ENCODE results near the gene MYEOV.

DNA sequence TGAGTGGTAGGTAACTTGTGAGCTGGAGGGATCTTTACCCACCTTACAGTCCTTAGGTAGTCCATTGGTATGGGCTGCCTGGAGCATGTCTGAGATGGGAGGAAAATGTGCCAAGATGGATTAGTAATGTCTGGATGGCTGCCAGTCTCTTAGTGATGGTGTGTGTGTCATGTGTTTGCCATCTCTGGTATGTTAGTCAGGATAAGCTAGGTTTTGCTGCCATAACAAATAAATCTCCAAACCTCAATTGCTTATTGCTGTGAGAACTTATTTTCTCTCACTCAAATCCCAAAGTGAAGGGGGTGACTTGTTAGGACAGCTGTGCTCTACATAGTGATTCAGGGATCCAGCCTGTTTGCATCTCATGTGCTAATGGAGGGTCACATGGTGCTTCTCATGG, 40.9 kb upstream of the MYEOV start:
- TF ChIP-seq HDGF (IDR thresholded peaks at IDR 0.05) (no peak), YY1 (IDR thresholded peaks at IDR 0.05; ENCODE audit: low read depth, low read length) (no peak), NR2C1 (IDR thresholded peaks at IDR 0.05) (no peak), EP300 (IDR thresholded peaks at IDR 0.05; ENCODE audit: borderline replicate concordance in 1 of 2, control insufficient read depth in 1 of 2, low read depth in 2 of 2, low read length in 2 of 2) (no peak), TBL1XR1 (IDR thresholded peaks at IDR 0.05; ENCODE audit: low read depth, low read length) (no peak), CTCF (IDR thresholded peaks at IDR 0.05 in 2 of 3, conservative IDR thresholded peaks at IDR 0.05 in 1 of 3; ENCODE audit: control insufficient read depth in 2 of 3, extremely low read depth in 1 of 3, insufficient read depth in 1 of 3, low read depth in 3 of 3, low read length in 3 of 3) (no peak), KDM1A (IDR thresholded peaks at IDR 0.05; ENCODE audit: borderline replicate concordance) (no peak), TARDBP (IDR thresholded peaks at IDR 0.05; ENCODE audit: borderline replicate concordance) (no peak), FOXK2 (IDR thresholded peaks at IDR 0.05) (no peak), EGR1 (IDR thresholded peaks at IDR 0.05; ENCODE audit: borderline replicate concordance in 1 of 2, low read depth in 2 of 2, low read length in 2 of 2) (no peak), BHLHE40 (IDR thresholded peaks at IDR 0.05; ENCODE audit: borderline replicate concordance in 1 of 2, low read depth in 2 of 2, low read length in 1 of 2) (no peak), NFYA (IDR thresholded peaks at IDR 0.05; ENCODE audit: borderline replicate concordance, low read depth, low read length) (no peak), MYB (IDR thresholded peaks at IDR 0.05; ENCODE audit: borderline replicate concordance, low read depth, low read length) (no peak), CBX3 (IDR thresholded peaks at IDR 0.05; ENCODE audit: borderline replicate concordance, low read depth) (no peak)
